Measurements from ENCODE around the gene NANOS1.

NANOS1 gene, protein sequence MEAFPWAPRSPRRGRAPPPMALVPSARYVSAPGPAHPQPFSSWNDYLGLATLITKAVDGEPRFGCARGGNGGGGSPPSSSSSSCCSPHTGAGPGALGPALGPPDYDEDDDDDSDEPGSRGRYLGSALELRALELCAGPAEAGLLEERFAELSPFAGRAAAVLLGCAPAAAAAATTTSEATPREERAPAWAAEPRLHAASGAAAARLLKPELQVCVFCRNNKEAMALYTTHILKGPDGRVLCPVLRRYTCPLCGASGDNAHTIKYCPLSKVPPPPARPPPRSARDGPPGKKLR

DNA sequence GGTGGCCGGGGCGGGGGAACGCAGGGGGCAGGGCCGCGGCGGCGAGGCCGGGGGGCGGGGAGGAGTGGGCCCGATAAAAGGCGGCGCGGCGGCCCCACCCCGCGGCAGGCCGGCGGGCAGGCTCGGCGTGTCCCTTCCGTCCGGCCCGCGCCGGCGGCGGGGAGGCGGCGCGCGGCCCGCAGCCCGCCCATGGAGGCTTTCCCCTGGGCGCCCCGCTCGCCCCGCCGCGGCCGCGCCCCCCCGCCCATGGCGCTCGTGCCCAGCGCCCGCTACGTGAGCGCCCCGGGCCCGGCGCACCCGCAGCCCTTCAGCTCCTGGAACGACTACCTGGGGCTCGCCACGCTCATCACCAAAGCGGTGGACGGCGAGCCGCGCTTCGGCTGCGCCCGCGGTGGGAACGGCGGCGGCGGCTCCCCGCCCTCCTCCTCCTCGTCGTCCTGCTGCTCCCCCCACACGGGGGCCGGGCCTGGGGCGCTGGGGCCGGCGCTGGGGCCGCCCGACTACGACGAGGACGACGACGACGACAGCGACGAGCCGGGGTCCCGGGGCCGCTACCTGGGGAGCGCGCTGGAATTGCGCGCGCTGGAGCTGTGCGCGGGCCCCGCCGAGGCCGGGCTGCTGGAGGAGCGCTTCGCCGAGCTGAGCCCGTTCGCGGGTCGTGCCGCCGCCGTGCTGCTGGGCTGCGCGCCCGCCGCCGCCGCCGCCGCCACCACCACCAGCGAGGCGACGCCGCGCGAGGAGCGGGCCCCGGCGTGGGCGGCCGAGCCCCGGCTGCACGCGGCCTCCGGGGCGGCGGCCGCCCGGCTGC, at the start of gene NANOS1:
Gene NANOS1 (plus strand): TSS at position 102 of the 808 bp plus-strand sequence. CDS start 88 bp downstream, at position 190.
- TF ChIP-seq, protein P1, sequence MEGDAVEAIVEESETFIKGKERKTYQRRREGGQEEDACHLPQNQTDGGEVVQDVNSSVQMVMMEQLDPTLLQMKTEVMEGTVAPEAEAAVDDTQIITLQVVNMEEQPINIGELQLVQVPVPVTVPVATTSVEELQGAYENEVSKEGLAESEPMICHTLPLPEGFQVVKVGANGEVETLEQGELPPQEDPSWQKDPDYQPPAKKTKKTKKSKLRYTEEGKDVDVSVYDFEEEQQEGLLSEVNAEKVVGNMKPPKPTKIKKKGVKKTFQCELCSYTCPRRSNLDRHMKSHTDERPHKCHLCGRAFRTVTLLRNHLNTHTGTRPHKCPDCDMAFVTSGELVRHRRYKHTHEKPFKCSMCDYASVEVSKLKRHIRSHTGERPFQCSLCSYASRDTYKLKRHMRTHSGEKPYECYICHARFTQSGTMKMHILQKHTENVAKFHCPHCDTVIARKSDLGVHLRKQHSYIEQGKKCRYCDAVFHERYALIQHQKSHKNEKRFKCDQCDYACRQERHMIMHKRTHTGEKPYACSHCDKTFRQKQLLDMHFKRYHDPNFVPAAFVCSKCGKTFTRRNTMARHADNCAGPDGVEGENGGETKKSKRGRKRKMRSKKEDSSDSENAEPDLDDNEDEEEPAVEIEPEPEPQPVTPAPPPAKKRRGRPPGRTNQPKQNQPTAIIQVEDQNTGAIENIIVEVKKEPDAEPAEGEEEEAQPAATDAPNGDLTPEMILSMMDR (IDR thresholded peaks at IDR 0.05; ENCODE audit: borderline replicate concordance, insufficient read depth, low read depth, low read length), result no peak
- H3K4me3 ChIP-seq (ENCODE audit: low read depth, low read length), result peak within 1 kb of the TSS; percentile 45

DNA sequence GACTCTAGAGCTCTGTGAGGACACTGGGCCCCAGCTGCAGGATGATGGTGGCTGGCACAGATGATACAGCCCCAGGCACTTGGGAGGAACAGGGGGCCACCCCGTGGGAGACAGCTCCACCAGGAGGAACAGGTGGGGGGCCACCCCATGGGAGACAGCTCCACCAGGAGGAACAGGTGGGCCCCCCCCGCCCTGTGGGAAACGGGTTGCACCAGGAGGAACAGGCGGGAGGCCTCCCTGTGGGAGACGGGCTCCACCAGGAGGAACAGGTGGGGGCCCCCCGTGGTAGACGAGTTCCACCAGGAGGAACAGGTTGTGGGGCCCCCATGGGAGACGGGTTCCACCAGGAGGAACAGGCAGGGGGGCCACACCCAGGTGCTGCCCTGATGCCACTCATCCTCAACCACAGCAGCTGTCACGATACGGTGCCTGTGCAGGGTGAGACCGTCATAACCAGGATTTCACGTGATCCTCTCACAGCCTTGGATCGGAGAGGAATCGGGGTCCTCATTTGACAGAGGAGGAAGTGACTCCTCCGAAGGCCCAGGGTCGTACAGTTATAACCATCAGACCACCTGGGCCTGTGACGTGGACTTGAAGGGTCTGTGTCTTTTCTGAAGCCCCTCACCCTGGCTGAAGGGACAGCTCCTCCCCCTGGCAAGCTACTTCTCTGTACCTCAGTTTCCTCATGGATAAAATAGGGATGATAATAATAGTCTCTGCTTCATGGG, 49.2 kb upstream of the NANOS1 start:
- H3K4me3 ChIP-seq (ENCODE audit: low read depth, low read length), result no peak overlapping the region
- TF ChIP-seq, protein P1 (IDR thresholded peaks at IDR 0.05; ENCODE audit: borderline replicate concordance, insufficient read depth, low read depth, low read length), result no peak

GRCh38 chr10:118980870-118981269, 48.6 kb upstream of the NANOS1 start:
- TF ChIP-seq, protein P1 (IDR thresholded peaks at IDR 0.05; ENCODE audit: borderline replicate concordance, insufficient read depth, low read depth, low read length), result no peak
- no peak overlapping the region for H3K4me3 ChIP-seq (ENCODE audit: low read depth, low read length)

DNA sequence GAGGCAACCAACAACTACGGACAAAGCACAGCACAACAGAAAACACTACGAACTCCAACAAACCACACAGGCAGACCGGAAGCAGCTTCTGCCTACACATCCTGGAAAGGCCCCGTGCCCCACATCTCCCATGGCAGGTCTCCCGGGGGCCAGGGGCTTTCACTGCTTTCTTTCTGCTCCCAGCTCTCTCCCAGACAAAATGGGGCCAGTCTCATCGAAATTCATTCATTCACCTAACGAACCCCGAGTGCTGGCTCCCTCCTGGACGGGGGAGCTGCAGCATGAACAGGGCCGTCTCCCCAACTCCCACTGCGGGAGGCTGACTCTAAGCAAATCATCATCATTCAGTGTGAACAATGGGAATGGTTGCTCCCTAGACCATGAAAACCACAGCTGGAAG, 47.6 kb upstream of the NANOS1 start:
- H3K4me3 ChIP-seq (ENCODE audit: low read depth, low read length), result no peak overlapping the region
- TF ChIP-seq, protein P1 (IDR thresholded peaks at IDR 0.05; ENCODE audit: borderline replicate concordance, insufficient read depth, low read depth, low read length), result no peak

- H3K4me3 ChIP-seq (ENCODE audit: low read depth, low read length), result no peak overlapping the region
- TF ChIP-seq, protein P1 (IDR thresholded peaks at IDR 0.05; ENCODE audit: borderline replicate concordance, insufficient read depth, low read depth, low read length), result no peak
Measured at GRCh38 chr10:118982366-118982765, 47.1 kb upstream of the NANOS1 start.

GRCh38 chr10:118983263-118983662, 46.3 kb upstream of the NANOS1 start:
- H3K4me3 ChIP-seq (ENCODE audit: low read depth, low read length), result no peak overlapping the region
- TF ChIP-seq, protein P1 (IDR thresholded peaks at IDR 0.05; ENCODE audit: borderline replicate concordance, insufficient read depth, low read depth, low read length), result no peak
